Keratinocyte (primary cell): ENCODE data around the gene ZSCAN22.

ENCODE experiments used
- EZH2 ChIP-seq: IDR thresholded peaks from one replicate; pipeline ENCODE4 v1.6.1; 2012; ENCODE audit warnings: inconsistent platforms, mild to moderate bottlenecking, low read length, moderate library complexity
- TF ChIP-seq, protein P1 (sequence below), 3 experiments: IDR thresholded peaks in 1 of 3; conservative IDR thresholded peaks in 1 of 3; optimal IDR thresholded peaks in 1 of 3; 2 replicates in 2 of 3; 3 replicates in 1 of 3; pipeline versions ENCODE3 to v1.5.1; 2011; ENCODE audit warnings: low read length in 3 of 3, mild to moderate bottlenecking in 3 of 3, moderate library complexity in 2 of 3, control low read depth in 1 of 3, inconsistent platforms in 1 of 3; ENCODE audit not compliant: insufficient read depth in 2 of 3; ENCODE audit errors: extremely low read depth in 1 of 3

DNA sequence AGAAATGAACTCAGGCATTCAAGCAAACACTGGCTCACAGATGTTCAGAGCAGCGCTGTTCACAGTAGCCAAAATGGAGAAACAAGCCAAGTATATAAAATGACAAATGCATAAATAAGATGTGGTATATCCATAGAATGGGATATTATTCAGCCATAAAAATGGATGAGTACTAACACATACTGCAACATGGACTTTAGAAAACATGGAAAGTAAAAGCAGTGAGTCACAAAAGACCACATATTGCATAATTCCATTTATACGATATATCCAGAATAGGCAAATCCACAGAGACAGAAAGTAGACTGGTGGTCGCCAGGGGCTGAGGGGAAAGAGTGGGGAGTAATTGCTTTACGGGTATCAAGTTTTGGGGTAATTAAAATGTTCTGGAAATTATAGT is 47.4 kb downstream of the ZSCAN22 start:
- TF ChIP-seq, protein P1, sequence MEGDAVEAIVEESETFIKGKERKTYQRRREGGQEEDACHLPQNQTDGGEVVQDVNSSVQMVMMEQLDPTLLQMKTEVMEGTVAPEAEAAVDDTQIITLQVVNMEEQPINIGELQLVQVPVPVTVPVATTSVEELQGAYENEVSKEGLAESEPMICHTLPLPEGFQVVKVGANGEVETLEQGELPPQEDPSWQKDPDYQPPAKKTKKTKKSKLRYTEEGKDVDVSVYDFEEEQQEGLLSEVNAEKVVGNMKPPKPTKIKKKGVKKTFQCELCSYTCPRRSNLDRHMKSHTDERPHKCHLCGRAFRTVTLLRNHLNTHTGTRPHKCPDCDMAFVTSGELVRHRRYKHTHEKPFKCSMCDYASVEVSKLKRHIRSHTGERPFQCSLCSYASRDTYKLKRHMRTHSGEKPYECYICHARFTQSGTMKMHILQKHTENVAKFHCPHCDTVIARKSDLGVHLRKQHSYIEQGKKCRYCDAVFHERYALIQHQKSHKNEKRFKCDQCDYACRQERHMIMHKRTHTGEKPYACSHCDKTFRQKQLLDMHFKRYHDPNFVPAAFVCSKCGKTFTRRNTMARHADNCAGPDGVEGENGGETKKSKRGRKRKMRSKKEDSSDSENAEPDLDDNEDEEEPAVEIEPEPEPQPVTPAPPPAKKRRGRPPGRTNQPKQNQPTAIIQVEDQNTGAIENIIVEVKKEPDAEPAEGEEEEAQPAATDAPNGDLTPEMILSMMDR (optimal IDR thresholded peaks at IDR 0.05 in 1 of 3, IDR thresholded peaks at IDR 0.05 in 1 of 3, conservative IDR thresholded peaks at IDR 0.05 in 1 of 3; ENCODE audit: extremely low read depth in 1 of 3, insufficient read depth in 2 of 3, low read length in 3 of 3): no peak
- no peak for TF ChIP-seq EZH2
